HG03066 (cell line): ENCODE results near the gene CLDND1.

ENCODE experiments used
- ATAC-seq: cut with Tn5 transposase; IDR thresholded peaks from one replicate; pipeline ENCODE4 v1.9.1; 2021; ENCODE audit warnings: low read depth; ENCODE audit not compliant: unreplicated experiment

CLDND1 gene

DNA sequence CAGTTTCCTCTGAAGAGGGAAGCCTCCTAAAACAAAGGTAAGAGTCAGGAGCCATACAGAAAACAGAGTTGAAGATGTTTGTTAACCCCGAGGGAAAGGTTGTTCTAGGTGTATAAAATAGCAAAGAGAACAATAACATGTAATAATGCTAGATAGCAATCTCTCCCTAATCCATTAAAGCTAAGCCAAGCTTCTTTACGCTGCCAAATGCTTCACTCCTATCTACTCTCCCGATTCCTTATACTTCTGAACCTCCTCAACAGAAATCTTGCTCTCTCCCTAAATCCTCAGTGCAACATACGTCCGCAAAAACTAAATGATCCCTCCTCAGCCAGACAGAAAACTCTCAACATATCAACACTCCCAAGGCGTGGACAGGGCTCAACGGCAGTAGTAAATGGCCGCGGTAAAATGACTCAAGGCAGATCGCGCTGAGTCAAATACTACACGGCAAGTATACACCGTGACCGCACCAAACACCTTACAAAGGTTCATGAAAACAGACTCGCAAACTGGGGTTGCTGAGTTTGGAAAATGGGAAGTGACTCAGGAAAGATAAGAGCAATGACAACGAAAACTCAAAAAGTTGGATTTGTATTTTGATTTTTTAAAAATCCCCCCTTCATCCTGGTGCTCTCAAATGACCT lies 682 bp downstream of the CLDND1 start:
- peak; percentile 37 for ATAC-seq

GRCh38 chr3:98519351-98519750 lies 3.4 kb downstream of the CLDND1 start:
- no peak for ATAC-seq

GRCh38 chr3:98518816-98519215 lies 3.9 kb downstream of the CLDND1 start:
- ATAC-seq = no peak

- no peak for ATAC-seq
These were observed 7.8 kb downstream of the CLDND1 start for GRCh38 chr3:98514948-98515347.

- no peak for ATAC-seq
These were observed 9.0 kb downstream of the CLDND1 start for GRCh38 chr3:98513736-98514135.

DNA sequence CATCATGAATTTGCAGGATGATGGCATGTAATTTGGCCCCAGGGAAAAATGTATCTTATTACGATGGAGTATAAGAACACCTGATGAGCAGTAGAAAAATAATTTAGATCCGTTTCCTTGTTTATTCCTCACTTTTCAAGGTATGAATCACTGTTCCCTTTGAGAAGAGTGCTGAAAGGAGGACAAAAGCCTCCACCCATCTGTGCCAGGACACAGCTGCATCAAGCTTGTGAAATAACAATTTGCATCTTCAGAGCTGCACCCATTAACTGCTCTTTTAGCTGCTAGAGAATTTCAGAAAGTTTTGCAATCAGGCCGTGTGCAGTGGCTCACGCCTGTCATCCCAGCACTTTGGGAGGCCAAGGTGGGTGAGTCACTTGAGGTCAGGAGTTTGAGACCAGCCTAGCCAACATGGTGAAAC lies 9.6 kb downstream of the CLDND1 start:
- no peak for ATAC-seq

DNA sequence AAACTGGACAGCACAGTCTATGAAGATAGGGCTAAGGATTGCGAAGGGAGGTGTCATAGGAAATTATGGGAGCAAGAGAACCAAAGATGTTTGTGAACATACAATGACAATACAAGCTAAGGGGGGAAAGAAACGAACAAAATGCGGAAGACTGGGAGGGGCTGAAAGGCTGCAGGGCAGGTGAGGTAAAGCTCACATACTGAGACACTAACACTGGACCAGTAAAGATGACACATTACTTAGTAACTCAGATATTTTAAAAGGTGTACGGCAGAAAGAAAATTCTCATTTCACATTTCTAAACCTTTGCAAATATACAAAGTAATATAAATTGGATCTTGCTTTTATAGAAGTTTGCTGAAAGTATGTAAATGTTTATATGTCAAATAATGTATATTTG lies 10.1 kb downstream of the CLDND1 start:
- ATAC-seq = no peak

DNA sequence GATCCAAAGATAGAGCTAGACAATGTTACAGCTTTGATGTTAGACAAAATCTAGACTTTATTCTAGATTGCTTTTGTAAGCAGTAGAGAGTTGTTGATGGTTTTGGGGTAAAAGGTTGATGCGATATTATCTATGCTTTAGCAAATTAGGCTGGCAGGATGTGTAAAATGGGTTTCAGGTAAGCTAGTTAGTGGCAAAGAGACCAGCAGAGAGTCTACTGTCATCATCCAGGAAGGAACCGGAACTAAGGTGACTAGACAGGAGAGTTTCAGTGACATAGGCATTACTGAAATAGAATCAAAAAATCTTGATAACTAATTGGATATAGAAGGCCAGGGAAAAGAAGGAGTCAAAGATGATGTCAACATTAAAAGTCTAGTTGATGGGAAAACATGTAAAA lies 14.1 kb downstream of the CLDND1 start:
- ATAC-seq = no peak

DNA sequence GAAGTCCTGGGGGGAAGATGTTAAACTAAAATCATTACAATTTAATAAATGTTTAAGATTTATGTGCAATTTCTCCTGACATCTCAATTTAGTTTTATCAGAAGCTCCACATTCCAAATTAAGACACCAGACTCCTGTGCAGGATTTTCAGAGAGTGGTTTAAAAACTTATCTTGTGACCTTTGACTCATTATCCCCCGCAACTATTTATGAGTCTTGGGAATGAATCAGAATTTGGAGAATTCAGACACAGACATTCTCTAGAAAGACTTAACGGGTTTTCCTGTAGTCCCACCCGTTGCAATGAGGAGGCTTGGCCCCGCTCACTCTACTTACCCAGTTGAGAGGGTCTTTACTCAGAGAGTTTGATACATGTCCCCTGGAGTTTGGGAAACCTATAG lies 18.2 kb downstream of the CLDND1 start:
- ATAC-seq = no peak

DNA sequence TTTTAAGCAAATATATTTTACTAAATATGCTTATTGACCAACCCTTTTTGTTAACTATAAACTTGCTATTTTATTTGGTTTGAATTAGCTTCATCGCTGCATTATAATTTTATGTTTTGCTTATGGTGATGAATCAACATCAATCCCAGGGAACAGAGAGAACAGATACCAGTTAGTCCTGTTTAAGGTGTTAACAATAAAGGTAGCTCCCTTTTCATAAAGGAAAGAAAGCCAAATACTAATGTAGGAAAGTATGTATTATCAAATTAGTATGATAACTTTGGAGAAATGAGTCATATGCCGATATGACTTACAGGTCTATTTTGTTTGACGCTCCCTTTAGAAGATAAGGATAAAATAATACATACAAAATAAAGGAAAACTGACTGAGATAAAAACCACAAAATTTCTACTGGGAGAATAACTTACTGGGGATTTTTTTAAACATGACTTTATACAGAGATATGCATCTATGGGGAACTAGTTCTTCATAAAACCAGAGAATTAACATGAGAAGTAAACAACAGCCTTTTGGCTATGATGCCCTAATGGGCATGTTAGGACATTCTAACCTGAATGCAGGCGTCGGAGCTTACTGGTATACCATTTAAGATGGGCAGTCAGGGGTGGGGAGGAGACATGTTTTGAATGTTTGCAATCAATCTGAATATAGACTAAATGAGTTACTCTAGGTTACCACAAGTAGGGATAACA lies 20.7 kb downstream of the CLDND1 start:
- no peak for ATAC-seq

- ATAC-seq = no peak
These were observed 21.4 kb downstream of the CLDND1 start for GRCh38 chr3:98501270-98501669.

- no peak for ATAC-seq
These were observed 22.7 kb downstream of the CLDND1 start for GRCh38 chr3:98500019-98500418.

DNA sequence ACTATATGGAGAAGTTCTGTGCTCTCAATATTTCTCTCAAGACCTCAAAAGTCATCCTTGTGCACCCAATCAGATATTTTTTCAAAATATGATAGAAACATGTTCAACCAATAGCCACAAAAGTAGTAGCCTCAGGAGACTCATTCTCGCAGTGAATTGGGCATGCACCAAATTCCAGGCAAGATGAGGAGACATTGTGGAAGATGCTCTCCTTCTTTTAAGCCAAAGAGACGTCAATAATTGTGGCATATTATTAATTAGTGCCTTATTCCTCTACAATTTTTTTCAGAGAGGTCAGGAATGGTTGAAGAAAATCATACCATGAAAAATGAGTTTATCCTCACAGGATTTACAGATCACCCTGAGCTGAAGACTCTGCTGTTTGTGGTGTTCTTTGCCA lies 25.3 kb downstream of the CLDND1 start, which contains the start of gene OR5K2:
Gene OR5K2, plus strand, starts transcription at position 301 of the 400 bp plus-strand sequence. Its CDS starts 0 bp downstream, at position 301.
- ATAC-seq = no peak

DNA sequence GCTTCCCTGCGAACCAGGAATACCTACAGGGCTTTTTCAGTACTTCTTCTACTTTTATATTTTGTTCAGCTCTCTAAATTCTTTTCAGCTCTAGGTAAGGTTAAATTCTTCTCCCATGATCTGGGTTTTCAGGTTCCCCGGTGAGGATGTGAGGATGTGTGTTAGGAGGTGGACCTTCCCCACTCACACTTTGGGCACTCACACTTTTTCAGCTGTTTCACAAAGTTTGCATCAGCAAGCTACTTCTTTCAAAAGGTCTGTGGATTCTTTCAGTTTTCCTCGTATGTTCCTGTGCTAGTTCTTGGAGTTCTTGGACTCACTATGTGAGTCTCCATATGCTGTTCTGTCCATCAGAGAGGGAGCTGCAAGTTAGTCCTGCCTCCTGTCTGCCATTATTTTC lies 39.1 kb downstream of the CLDND1 start:
- no peak for ATAC-seq

DNA sequence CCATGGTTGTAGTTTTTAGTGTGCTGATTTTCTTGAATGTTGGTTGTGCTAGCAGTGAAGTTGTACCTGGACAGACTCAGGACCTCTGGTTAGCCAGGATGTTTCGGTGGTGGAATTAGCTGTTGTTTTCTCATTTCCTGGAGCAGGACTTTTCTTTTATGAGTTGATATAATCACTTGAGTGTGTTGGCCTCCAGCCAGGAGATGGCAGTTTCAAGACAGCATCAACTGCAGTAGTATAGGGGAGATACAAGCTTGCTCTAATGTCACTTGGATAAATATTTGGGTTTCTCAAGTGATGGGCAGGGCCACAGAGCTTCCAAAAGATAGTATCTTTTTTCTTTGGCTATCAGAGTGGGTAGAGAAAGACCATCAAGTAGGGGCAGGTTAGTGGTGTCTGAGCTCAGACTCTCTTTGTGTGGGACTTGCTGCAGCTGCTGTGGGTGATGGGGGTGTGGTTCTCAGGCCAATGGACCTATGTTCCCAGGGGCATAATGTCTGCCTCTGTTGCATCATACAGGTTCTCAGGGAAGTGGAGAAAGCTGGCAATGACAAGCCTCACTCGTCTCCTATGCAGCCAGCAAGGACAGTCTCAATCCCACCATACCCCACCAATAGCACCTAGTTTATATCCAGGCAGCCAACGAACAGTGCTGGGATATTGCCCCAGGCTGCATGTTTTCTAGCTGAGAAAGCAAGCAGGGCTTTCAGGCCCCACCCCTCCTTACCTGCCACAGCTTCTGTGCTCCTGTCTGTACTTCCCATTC lies 39.8 kb downstream of the CLDND1 start:
- ATAC-seq = no peak
